GM18502 (cell line): Measurements from ENCODE around the gene JPH3.
"Not testable (repeated sequence)": the region's sequence is repeated elsewhere in the genome, so short reads cannot be mapped to it uniquely, and the experiment has no call there.

Experiments
- ATAC-seq: cut with Tn5 transposase; IDR thresholded peaks from one replicate; pipeline ENCODE4 v1.9.1; 2021; ENCODE audit warnings: mild to moderate bottlenecking; ENCODE audit not compliant: unreplicated experiment, poor library complexity

JPH3 gene

GRCh38 chr16:87705771-87706277 lies 103.5 kb downstream of the JPH3 start:
- no peak for ATAC-seq

GRCh38 chr16:87706278-87707000 lies 104.1 kb downstream of the JPH3 start:
- no peak for ATAC-seq

- ATAC-seq = no peak
Observed at GRCh38 chr16:87707097-87707496, 104.8 kb downstream of the JPH3 start.

- no peak for ATAC-seq
Observed at GRCh38 chr16:87707714-87708580, 105.6 kb downstream of the JPH3 start.

- ATAC-seq = no peak
Observed at GRCh38 chr16:87708881-87709638, 106.8 kb downstream of the JPH3 start.

- no peak for ATAC-seq
Observed at GRCh38 chr16:87709677-87710076, 107.4 kb downstream of the JPH3 start.

GRCh38 chr16:87710887-87711286 lies 108.6 kb downstream of the JPH3 start:
- no peak for ATAC-seq

- ATAC-seq = no peak
Observed at GRCh38 chr16:87712184-87712762, 110.0 kb downstream of the JPH3 start.

GRCh38 chr16:87713451-87714229 lies 111.3 kb downstream of the JPH3 start:
- ATAC-seq = no peak

- no peak for ATAC-seq
Observed at GRCh38 chr16:87715231-87715630, 112.9 kb downstream of the JPH3 start.

GRCh38 chr16:87715658-87716057 lies 113.3 kb downstream of the JPH3 start:
- ATAC-seq = no peak

- ATAC-seq = not testable (repeated sequence)
Observed at GRCh38 chr16:87718831-87719230, 116.5 kb downstream of the JPH3 start.

- no peak for ATAC-seq
Observed at GRCh38 chr16:87720446-87720845, 118.1 kb downstream of the JPH3 start.

GRCh38 chr16:87721622-87722585 lies 119.6 kb downstream of the JPH3 start:
- no peak for ATAC-seq

GRCh38 chr16:87722590-87723225 lies 120.4 kb downstream of the JPH3 start:
- ATAC-seq = no peak

- ATAC-seq = peak; percentile 59
Observed at GRCh38 chr16:87723226-87723623, 120.9 kb downstream of the JPH3 start.

- no peak for ATAC-seq
Observed at GRCh38 chr16:87724490-87725291, 122.4 kb downstream of the JPH3 start.
